ENCODE measurements around the gene OR6C2. TPM values are rescaled to one million over a fixed set of nuclear protein-coding genes. Genes with fewer than 3 reads are reported as not detected.

The OR6C2 gene
- total RNA-seq, 2 donors from 2014 or later = not detected

DNA sequence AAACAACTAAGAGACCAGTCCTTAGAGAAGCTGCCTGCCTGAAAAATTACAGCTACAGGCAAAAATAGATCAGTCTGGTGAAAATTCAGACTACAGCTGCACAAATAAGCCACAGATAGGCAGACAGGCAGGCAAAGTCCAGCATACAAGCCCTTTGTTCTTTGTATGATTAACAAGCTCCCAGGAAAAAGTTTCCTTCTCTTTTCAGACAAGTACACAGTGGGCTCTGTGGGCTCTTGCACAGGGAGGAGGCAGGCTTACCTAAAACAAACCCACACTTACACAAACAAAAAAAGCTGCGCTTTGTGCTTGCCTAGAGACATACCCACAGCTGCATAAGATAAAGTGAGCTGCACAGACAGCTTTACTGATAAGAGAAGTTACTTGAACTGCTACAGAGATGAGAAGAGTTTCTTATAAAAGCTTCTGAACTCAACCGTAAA is 56.0 kb downstream of the OR6C2 start:
- H3K27me3 Mint-ChIP-seq (ENCODE audit: insufficient read depth) = peaks cover 3% of the 10 kb centered on the region
- Histone ChIP-seq H3K9me3 (ENCODE audit: control insufficient read depth, low read length) (no peaks in the 10 kb centered on the region), H3K4me3 (ENCODE audit: low read length) (no peak overlapping the region), H3K27ac (ENCODE audit: low read depth, low read length) (peak overlapping the region; percentile 78), H3K27me3 (ENCODE audit: control insufficient read depth, insufficient read depth, low read length, poor library complexity, severe bottlenecking) (no peaks in the 10 kb centered on the region), H3K36me3 (ENCODE audit: control insufficient read depth, insufficient read depth, low read length) (no peaks in the 10 kb centered on the region), H3K4me1 (ENCODE audit: control insufficient read depth, insufficient read depth, low read length) (no peaks in the 10 kb centered on the region), H3K9ac (ENCODE audit: extremely low read depth, low read length, poor library complexity, severe bottlenecking) (no peak overlapping the region)
- no peak overlapping the region for H3K27ac Mint-ChIP-seq
- no peak for DNase-seq
- no peak for TF ChIP-seq CTCF (conservative IDR thresholded peaks at IDR 0.05)
- 87 to 100% methylated on average over 1 to 2 of the region's 2 CpGs for WGBS, 2 experiments (ENCODE audit: insufficient coverage in 1 of 2, insufficient read length in 1 of 2)
- no peaks in the 10 kb centered on the region for H3K9me3 Mint-ChIP-seq
- H3K36me3 Mint-ChIP-seq (ENCODE audit: low read depth) = no peaks in the 10 kb centered on the region
- H3K4me1 Mint-ChIP-seq = no peaks in the 10 kb centered on the region
- H3K4me3 Mint-ChIP-seq = no peak overlapping the region

DNA sequence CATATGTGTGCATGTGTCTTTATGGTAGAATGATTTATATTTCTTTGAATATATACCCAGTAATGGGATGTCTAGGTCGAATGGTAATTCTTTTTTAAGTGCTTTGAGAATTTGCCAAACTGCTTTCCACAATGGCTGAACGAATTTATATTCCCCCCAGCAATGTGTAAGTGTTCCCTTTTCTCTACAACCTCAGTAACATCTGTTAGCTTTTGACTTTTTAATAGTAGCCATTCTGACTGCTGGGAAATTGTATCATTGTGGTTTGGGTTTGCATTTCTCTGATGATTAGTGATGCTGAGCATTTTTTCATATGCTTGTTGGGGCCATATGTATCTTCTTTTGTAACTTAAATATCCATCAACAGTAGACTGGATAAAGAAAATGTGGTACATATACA is 57.7 kb downstream of the OR6C2 start:
- Mint-ChIP-seq H3K27ac (no peak overlapping the region), H3K36me3 (ENCODE audit: low read depth) (no peaks in the 10 kb centered on the region), H3K27me3 (ENCODE audit: insufficient read depth) (no peaks in the 10 kb centered on the region), H3K9me3 (peaks cover 4% of the 10 kb centered on the region), H3K4me1 (no peaks in the 10 kb centered on the region), H3K4me3 (no peak overlapping the region)
- 65 to 73% methylated on average over 2 of the region's 2 CpGs for WGBS, 2 experiments (ENCODE audit: insufficient coverage in 1 of 2, insufficient read length in 1 of 2)
- Histone ChIP-seq H3K36me3 (ENCODE audit: control insufficient read depth, insufficient read depth, low read length) (no peaks in the 10 kb centered on the region), H3K27ac (ENCODE audit: low read depth, low read length) (no peak overlapping the region), H3K4me3 (ENCODE audit: low read length) (no peak overlapping the region), H3K4me1 (ENCODE audit: control insufficient read depth, insufficient read depth, low read length) (no peaks in the 10 kb centered on the region), H3K9ac (ENCODE audit: extremely low read depth, low read length, poor library complexity, severe bottlenecking) (no peak overlapping the region), H3K27me3 (ENCODE audit: control insufficient read depth, insufficient read depth, low read length, poor library complexity, severe bottlenecking) (no peaks in the 10 kb centered on the region), H3K9me3 (ENCODE audit: control insufficient read depth, low read length) (no peaks in the 10 kb centered on the region)
- no peak for DNase-seq
- TF ChIP-seq CTCF (conservative IDR thresholded peaks at IDR 0.05) = no peak

Other genes with a start within 250 kb of the OR6C2 start
- gene OR10A7, start 223.1 kb upstream of the OR6C2 start, total RNA-seq = not detected
- gene OR6C74, start 199.5 kb upstream of the OR6C2 start, total RNA-seq = not detected
- gene OR6C6, start 147.5 kb upstream of the OR6C2 start, total RNA-seq = not detected
- not detected for gene OR6C1, start 129.7 kb upstream of the OR6C2 start, total RNA-seq
- gene OR6C3, start 113.3 kb upstream of the OR6C2 start, total RNA-seq = not detected
- gene OR6C75, start 81.1 kb upstream of the OR6C2 start, total RNA-seq = not detected
- not detected for gene OR6C65, start 43.5 kb upstream of the OR6C2 start, total RNA-seq
- gene OR6C76, start 17.8 kb upstream of the OR6C2 start, total RNA-seq = not detected
- gene OR6C70, start 26.1 kb downstream of the OR6C2 start, total RNA-seq = not detected
- gene OR6C68, start 48.3 kb downstream of the OR6C2 start, total RNA-seq = not detected
- not detected for gene OR6C4, start 105.5 kb downstream of the OR6C2 start, total RNA-seq
- gene OR2AP1, start 128.4 kb downstream of the OR6C2 start, total RNA-seq = not detected
- not detected for gene OR10P1, start 192.8 kb downstream of the OR6C2 start, total RNA-seq

Measured in endodermal cell (in vitro differentiated cells).